Parathyroid adenoma (tissue), 2 donors: ENCODE results near the gene RAB36.

Source experiments
- H2AFZ ChIP-seq: fragments of 300-600 bp; sonication (generic); one replicate; pipeline ENCODE4 v1.7.0; 2017; ENCODE audit warnings: antibody characterized with exemption, mild to moderate bottlenecking
- H3K27ac ChIP-seq: fragments of 300-600 bp; sonication (generic); one replicate; pipeline ENCODE4 v1.7.0; 2017
- H3K27me3 ChIP-seq: fragments of 300-600 bp; sonication (generic); one replicate; pipeline ENCODE4 v1.7.0; 2017; ENCODE audit warnings: low read length; ENCODE audit not compliant: control insufficient read depth, insufficient read depth
- H3K36me3 ChIP-seq: fragments of 300-600 bp; sonication (generic); one replicate; pipeline ENCODE4 v1.7.0; 2017; ENCODE audit warnings: low read length; ENCODE audit not compliant: control insufficient read depth, insufficient read depth
- H3K4me1 ChIP-seq: fragments of 300-600 bp; sonication (generic); one replicate; pipeline ENCODE4 v1.7.0; 2017; ENCODE audit warnings: control low read depth
- H3K4me2 ChIP-seq: fragments of 300-600 bp; sonication (generic); one replicate; pipeline ENCODE4 v1.7.0; 2017; ENCODE audit warnings: low read length
- H3K4me3 ChIP-seq: fragments of 300-600 bp; sonication (generic); one replicate; pipeline ENCODE4 v1.7.0; 2017; ENCODE audit warnings: low read depth, low read length
- H3K79me2 ChIP-seq: fragments of 300-600 bp; sonication (generic); one replicate; pipeline ENCODE4 v1.7.0; 2017; ENCODE audit warnings: control low read depth
- H3K9ac ChIP-seq: fragments of 300-600 bp; sonication (generic); one replicate; pipeline ENCODE4 v1.7.0; 2017; ENCODE audit warnings: mild to moderate bottlenecking
- H3K9me3 ChIP-seq: fragments of 300-600 bp; sonication (generic); one replicate; pipeline ENCODE4 v1.7.0; 2017; ENCODE audit warnings: low read length; ENCODE audit not compliant: control insufficient read depth
- CTCF ChIP-seq: fragments of 300-600 bp; sonication (generic); IDR thresholded peaks from one replicate; pipeline ENCODE4 v1.7.0; 2017; ENCODE audit warnings: antibody characterized with exemption, mild to moderate bottlenecking
- donor health status: primary hyperparathyroidism.

The RAB36 gene

GRCh38 chr22:23108249-23109078, 36.8 kb upstream of the RAB36 start:
- H3K4me3 ChIP-seq = no peak overlapping the region
- TF ChIP-seq CTCF = no peak
- no peak overlapping the region for H3K27ac ChIP-seq
- H3K36me3 ChIP-seq = no peaks in the 10 kb centered on the region
- no peak overlapping the region for H3K9ac ChIP-seq
- H3K4me2 ChIP-seq = no peak overlapping the region
- H3K79me2 ChIP-seq = no peaks in the 10 kb centered on the region
- no peaks in the 10 kb centered on the region for H3K9me3 ChIP-seq
- H3K27me3 ChIP-seq = no peaks in the 10 kb centered on the region
- H3K4me1 ChIP-seq = no peaks in the 10 kb centered on the region
- H2AFZ ChIP-seq = no peak overlapping the region

GRCh38 chr22:23109079-23109347, 36.3 kb upstream of the RAB36 start:
- H3K4me1 ChIP-seq = no peaks in the 10 kb centered on the region
- no peak overlapping the region for H3K27ac ChIP-seq
- H3K27me3 ChIP-seq = no peaks in the 10 kb centered on the region
- no peak overlapping the region for H3K9ac ChIP-seq
- H3K79me2 ChIP-seq = no peaks in the 10 kb centered on the region
- H3K36me3 ChIP-seq = no peaks in the 10 kb centered on the region
- no peak overlapping the region for H2AFZ ChIP-seq
- no peak for TF ChIP-seq CTCF
- no peak overlapping the region for H3K4me3 ChIP-seq
- no peaks in the 10 kb centered on the region for H3K9me3 ChIP-seq
- no peak overlapping the region for H3K4me2 ChIP-seq

DNA sequence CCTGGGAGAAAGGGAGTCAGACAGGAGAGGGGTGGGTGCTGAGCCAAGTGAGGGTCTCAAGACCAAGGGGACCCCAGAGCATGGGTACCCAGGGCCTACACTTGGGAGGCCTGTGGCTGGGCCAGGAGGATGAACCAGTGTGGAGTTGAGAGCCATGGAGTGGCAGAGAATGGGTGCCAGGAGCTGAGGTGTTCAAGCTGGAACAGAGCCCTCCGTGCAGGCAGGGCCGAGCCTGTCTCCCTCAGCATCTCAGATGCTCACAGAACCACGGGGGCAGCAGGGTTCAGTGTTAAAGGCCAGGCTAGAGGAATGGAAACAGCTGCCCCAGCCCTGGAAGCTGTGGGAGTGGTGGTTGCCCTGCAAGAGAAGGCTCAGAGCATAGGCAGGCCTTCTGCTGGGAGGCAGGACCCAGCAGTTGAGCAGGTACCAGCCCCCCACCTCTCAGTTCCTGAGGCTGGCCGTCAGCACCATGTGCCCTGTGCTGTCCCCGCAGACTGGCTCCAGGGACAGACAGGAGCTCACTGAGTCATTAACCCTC, 35.8 kb upstream of the RAB36 start:
- H2AFZ ChIP-seq = no peak overlapping the region
- no peak for TF ChIP-seq CTCF
- no peak overlapping the region for H3K27ac ChIP-seq
- no peaks in the 10 kb centered on the region for H3K79me2 ChIP-seq
- no peak overlapping the region for H3K4me3 ChIP-seq
- H3K27me3 ChIP-seq = no peaks in the 10 kb centered on the region
- no peaks in the 10 kb centered on the region for H3K4me1 ChIP-seq
- no peak overlapping the region for H3K9ac ChIP-seq
- no peaks in the 10 kb centered on the region for H3K36me3 ChIP-seq
- no peaks in the 10 kb centered on the region for H3K9me3 ChIP-seq
- no peak overlapping the region for H3K4me2 ChIP-seq

- H3K36me3 ChIP-seq = no peaks in the 10 kb centered on the region
- H3K9me3 ChIP-seq = no peaks in the 10 kb centered on the region
- no peak overlapping the region for H2AFZ ChIP-seq
- H3K4me2 ChIP-seq = no peak overlapping the region
- no peak overlapping the region for H3K4me3 ChIP-seq
- H3K9ac ChIP-seq = no peak overlapping the region
- H3K27ac ChIP-seq = no peak overlapping the region
- H3K4me1 ChIP-seq = no peaks in the 10 kb centered on the region
- TF ChIP-seq CTCF = no peak
- no peaks in the 10 kb centered on the region for H3K27me3 ChIP-seq
- H3K79me2 ChIP-seq = no peaks in the 10 kb centered on the region
Measured at GRCh38 chr22:23110190-23110921, 34.9 kb upstream of the RAB36 start.
